ENCODE results near the gene SLC25A51. TPM values are rescaled to one million over a fixed set of nuclear protein-coding genes. Genes with fewer than 3 reads are reported as not detected.

Gene SLC25A51
- total RNA-seq, 1 experiment from 2014 or later = 23.4 TPM

GRCh38 chr9:37870081-37870798, 33.7 kb downstream of the SLC25A51 start:
- Histone ChIP-seq H3K4me1 (ENCODE audit: control insufficient read depth, insufficient read depth, low read length) (no peaks in the 10 kb centered on the region), H3K4me3 (ENCODE audit: low read depth in 2 of 2, low read length in 2 of 2) (no peak overlapping the region), H3K27ac (ENCODE audit: low read length) (no peak overlapping the region), H3K27me3 (ENCODE audit: control insufficient read depth, insufficient read depth, low read length) (no peaks in the 10 kb centered on the region), H3K9me3 (ENCODE audit: control insufficient read depth, insufficient read depth, low read depth, low read length) (no peaks in the 10 kb centered on the region), H3K36me3 (ENCODE audit: control insufficient read depth, insufficient read depth, low read length) (no peaks in the 10 kb centered on the region; the same call in 1 of the 2 replicates)
- CTCF ChIA-PET = no interaction called here
- POLR2A ChIA-PET = interaction anchor here (0.6 kb wide), 1 partner anchor 276 kb away, joined by 12 read pairs; no protein-coding TSS in a partner anchor
- no TSS peak for BruUV-seq (replicated peaks)
- intact Hi-C loops (cut with micrococcal nuclease; ENCODE audit: unreplicated experiment) = no loop called here
- ATAC-seq = no peak
- DNase-seq (ENCODE audit: low read depth, low spot score) = no peak
- in situ Hi-C loops (cut with HindIII; ENCODE audit: low pct_unique_long_range_greater_than_20kb, low sequenced_read_pairs) = no loop called here
- TF ChIP-seq POLR2AphosphoS5 (IDR thresholded peaks at IDR 0.05; ENCODE audit: low read depth, low read length) (no peak), CTCF (IDR thresholded peaks at IDR 0.05) (no peak), SIN3A (IDR thresholded peaks at IDR 0.05; ENCODE audit: borderline replicate concordance, insufficient read depth, low read depth, low read length) (no peak), REST (IDR thresholded peaks at IDR 0.05; ENCODE audit: insufficient read depth in 1 of 2, low read depth in 2 of 2, low read length in 1 of 2) (no peak), TCF7L2 (IDR thresholded peaks at IDR 0.05; ENCODE audit: low read depth, low read length) (no peak)

- Histone ChIP-seq H3K36me3 (ENCODE audit: control insufficient read depth, insufficient read depth, low read length) (peaks cover 12% of the 10 kb centered on the region; the same call in 1 of the 2 replicates), H3K4me3 (ENCODE audit: low read depth in 2 of 2, low read length in 2 of 2) (no peak overlapping the region), H3K4me1 (ENCODE audit: control insufficient read depth, insufficient read depth, low read length) (no peaks in the 10 kb centered on the region), H3K9me3 (ENCODE audit: control insufficient read depth, insufficient read depth, low read depth, low read length) (no peaks in the 10 kb centered on the region), H3K27me3 (ENCODE audit: control insufficient read depth, insufficient read depth, low read length) (no peaks in the 10 kb centered on the region), H3K27ac (ENCODE audit: low read length) (no peak overlapping the region)
- ChIA-PET CTCF (interaction anchor here (0.5 kb wide), 1 partner anchor 37 kb away, joined by 4 read pairs; no protein-coding TSS in a partner anchor), POLR2A (no interaction called here)
- no peak for DNase-seq (ENCODE audit: low read depth, low spot score)
- TF ChIP-seq CTCF (IDR thresholded peaks at IDR 0.05) = no peak
- no peak for TF ChIP-seq REST (IDR thresholded peaks at IDR 0.05; ENCODE audit: insufficient read depth in 1 of 2, low read depth in 2 of 2, low read length in 1 of 2)
- in situ Hi-C loops (cut with HindIII; ENCODE audit: low pct_unique_long_range_greater_than_20kb, low sequenced_read_pairs) = no loop called here
- intact Hi-C loops (cut with micrococcal nuclease; ENCODE audit: unreplicated experiment) = no loop called here
- BruUV-seq (replicated peaks) = no TSS peak
- ATAC-seq = no peak
Observed at GRCh38 chr9:37862530-37862929, 41.4 kb downstream of the SLC25A51 start.
